GM18498 (cell line): ENCODE measurements around the gene LLCFC1.

Source experiments
- ATAC-seq: cut with Tn5 transposase; IDR thresholded peaks from one replicate; pipeline ENCODE4 v1.9.1; 2021; ENCODE audit warnings: mild to moderate bottlenecking, moderate library complexity; ENCODE audit not compliant: unreplicated experiment

Gene LLCFC1

DNA sequence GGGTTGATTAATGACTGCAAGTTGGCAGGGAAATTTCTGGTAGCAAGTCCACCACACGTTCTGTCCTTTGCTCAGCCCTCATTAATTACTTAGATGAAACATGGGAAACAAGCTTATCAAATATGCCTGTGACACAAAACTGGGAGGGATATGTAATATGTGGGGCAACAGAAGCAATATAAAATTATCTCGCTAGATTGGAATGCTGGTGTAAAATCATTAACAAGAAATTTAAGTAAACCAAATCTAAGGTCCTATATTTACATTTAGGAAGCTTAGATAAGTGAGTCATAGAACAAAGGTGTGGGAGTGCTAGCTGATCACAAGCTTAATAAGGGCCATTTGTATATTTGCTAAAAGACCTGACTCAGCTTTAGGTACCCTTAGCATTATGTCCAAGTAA is 29.3 kb upstream of the LLCFC1 start:
- no peak for ATAC-seq

- no peak for ATAC-seq
These were observed 28.8 kb upstream of the LLCFC1 start for GRCh38 chr7:142910481-142910880.

- ATAC-seq = no peak
These were observed 26.2 kb upstream of the LLCFC1 start for GRCh38 chr7:142913051-142913450.

GRCh38 chr7:142913566-142913965 is 25.7 kb upstream of the LLCFC1 start:
- no peak for ATAC-seq

DNA sequence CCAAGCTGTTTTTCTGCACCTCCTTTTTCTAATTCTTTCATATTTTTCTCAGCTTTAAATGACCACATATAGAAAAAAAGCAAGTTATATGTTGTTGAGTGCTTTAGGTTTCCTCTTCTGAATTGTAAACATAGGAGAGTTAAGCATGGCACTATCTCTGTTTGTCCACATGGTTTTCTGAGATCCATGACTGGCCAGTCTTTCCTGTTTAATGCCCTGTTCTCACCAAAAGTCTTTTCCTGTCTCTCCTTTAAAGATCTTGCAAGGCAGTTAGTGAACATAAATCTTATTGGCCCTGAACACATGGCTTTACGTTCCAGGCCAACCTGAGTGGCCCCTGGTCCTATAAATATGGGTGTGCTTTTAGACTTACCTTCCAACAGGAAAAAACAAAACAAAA is 25.2 kb upstream of the LLCFC1 start:
- ATAC-seq = no peak

DNA sequence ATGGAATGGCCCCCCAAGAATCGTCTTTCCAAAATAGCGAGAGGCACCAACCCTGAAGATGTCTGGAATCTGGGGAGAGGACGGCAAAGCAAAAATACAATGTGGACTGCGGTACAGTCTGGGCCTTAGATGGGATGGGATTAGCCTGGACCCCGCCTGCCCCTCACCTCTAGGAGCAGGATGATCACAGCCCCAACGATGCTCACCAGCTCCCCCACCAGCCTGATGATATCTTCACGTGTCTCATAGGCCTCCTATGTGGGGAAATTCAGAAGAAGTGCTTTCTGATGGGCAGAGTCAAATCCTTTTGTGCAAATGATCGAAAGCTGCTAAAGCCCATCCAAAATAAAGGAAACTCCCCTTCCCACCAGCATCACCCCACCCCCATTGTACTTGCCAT is 24.0 kb upstream of the LLCFC1 start:
- no peak for ATAC-seq

DNA sequence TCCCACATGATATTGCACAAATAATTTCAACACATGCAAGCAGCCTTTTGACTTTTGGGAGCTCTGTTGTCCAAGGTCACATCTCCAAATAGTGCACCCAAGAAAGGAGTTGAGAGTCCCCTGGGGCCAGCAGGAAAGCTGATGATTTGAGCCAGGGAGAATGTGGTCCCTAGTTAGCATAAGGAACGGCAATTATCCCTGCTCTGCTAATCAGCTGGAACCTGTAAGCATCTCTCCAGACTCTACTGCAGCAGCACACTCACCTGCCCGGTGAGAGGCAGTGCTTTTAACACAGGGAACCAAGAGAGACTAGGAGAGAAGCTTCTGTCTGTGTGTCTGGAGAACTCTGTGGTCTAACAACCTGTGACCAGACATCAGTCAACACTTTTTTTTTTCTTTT is 22.8 kb upstream of the LLCFC1 start:
- no peak for ATAC-seq

- no peak for ATAC-seq
These were observed 21.8 kb upstream of the LLCFC1 start for GRCh38 chr7:142917447-142917846.

DNA sequence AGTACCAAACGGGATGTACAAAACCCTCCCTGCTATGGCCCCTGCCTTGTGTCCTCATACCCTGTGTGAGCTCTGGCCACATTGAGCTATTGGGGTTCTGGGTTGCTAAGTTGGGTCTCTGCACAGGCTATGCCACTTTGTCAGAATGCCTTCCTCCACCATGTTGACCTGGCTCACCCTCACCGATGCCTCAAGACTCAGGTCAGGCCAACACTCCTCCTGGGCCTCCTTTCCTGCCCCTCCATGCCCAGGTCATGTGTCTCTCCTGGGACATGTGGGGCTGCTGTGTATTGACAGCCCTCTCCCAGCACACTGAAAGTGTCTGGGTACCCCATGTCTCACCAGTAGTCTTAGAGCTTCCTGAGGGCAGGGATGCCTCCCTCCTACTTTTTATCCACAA is 20.4 kb upstream of the LLCFC1 start:
- no peak for ATAC-seq

GRCh38 chr7:142919656-142920055 is 19.6 kb upstream of the LLCFC1 start:
- no peak for ATAC-seq

DNA sequence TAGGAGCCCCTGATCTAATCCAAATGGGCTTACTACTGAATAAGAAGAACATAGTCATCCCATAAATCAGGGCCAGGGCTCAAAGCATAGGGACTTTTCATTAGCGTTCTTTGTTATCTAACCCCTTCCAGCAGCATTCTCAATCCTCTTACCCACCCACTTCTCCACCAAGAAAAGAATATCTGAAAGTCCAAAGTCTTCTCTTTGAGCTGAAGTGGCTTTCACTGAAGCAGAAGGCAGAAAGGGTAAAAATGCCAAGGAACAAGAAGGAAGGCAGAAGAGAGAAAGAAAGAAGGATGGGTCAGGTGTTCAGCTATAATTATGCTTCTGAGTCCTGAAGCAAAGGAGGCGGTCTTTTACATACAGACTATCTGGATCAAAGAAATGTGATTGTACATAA is 15.9 kb upstream of the LLCFC1 start:
- ATAC-seq = no peak

DNA sequence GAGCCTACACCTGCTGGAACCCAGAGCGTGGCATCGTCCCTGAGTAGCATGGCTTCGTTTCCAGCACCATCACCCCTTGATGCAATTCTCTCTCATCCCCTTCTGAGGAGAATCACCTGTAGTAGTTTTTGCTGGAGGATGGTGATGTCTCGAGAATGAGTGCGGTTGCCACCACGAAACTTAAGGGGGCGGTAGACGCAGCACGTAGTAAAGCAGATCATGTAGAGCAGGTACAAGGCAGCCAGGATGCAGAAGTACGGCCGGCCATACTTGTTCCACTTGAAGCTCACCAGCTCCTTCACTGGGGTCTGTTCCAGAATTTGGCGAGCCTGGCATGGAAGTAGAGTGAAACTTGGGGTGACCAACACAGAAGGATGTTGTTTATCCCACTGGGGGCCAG is 13.9 kb upstream of the LLCFC1 start:
- ATAC-seq = no peak

- no peak for ATAC-seq
These were observed 12.1 kb upstream of the LLCFC1 start for GRCh38 chr7:142927085-142927745.

DNA sequence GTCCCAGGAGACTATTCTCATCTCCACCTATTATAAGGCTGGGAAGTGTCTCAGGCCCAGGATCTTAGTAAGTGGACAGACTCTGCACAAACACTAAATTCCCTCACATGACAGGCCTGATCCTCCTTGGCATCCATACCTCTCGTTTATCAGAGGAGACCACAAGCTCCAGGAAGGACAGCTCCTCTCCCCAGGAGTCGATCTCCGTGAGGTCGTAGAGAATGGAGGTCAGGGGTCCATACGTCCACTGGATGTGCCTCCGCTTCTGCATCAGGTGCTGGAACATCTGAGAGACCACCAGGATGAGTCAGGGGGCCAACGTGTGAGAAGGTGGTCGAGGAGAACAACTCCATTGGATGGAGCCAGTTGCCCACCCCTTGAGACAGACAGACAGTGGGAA is 11.3 kb upstream of the LLCFC1 start:
- no peak for ATAC-seq

DNA sequence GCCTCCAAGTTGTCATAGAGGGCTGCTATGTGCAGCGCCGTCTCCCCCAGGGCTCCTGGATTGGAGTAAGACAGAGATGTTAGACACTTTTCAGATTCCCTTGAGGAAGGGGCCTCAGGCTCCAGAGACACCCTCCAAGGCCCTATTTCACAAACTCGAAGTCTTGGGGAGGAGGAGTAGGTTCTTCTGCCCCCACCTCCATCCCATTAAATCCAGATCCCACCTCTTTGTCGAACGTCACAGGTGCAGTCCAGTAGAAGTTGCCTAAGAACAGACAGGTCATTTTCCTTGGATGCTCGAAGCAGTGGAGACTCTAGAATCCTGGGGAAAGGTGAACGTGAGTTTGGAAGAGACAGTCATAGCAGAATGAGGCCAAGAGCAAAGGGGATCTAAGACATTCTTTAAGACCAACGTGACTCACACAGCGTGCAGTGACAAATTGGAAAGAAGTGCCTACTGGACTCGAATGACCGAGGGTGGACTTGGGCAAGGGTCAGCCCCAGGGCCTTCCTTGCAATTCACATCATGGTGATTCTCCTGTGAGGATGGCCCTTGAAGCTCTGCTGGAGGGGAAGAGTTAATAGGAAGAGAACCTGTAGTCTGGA is 9.1 kb upstream of the LLCFC1 start:
- no peak for ATAC-seq

- no peak for ATAC-seq
These were observed 6.7 kb upstream of the LLCFC1 start for GRCh38 chr7:142932386-142933091.

GRCh38 chr7:142933092-142933475 is 6.2 kb upstream of the LLCFC1 start:
- no peak for ATAC-seq

- no peak for ATAC-seq
These were observed 5.7 kb upstream of the LLCFC1 start, which contains the start of gene TRPV5 for GRCh38 chr7:142933624-142934023. TRPV5 (minus strand) TSS chr7:142933746; CDS start chr7:142933459, 287 bp downstream.

DNA sequence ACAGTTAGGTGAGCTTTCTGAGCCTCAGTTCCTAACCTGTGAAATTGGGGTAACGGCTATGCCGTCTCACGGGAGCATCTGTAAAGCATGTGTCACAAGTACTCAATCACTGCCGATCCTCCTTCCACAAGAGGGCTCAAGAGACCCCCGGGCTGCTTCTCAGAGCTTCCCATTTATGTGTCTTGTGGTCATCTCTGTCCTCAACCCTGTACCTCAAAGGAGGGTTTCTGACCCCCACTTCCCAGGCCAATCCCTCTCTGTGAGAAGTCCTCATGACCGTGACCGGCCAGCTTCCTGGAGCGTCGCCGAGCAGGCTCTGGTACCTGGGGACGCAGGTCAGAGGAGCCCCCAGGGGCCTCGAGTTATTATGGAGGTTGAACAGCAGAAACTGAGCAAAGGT is 5.2 kb upstream of the LLCFC1 start:
- ATAC-seq = no peak

DNA sequence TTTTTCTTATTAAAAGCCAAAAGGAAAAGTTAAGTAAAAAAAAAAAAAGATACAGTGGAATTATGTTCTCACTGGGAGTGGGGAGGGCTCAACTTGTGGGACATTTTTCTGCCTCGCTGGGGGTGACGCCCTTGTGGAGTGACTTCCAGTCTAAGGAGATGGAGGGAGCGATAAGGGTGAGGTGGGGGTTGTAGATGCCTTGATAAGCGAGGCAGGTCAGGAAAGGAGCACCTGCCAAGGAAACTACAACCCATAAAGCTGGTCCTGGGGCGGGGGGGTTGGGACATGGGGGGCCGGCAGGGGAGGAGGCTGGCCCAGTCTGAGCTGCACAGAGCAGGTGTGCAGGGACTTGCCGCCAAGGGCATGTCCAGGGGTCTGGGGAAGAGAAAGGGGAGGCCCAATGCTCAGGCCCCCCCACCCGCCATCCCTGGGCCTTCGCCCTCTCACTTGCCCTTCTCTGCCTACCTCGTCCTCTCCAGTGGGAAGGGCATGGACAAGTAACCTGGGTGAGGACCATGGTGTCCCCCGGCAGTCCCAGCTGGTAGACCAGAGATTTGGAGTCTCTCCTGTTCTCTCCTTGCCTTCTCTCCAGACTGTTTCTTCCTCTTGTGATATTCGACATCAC is 3.2 kb upstream of the LLCFC1 start:
- ATAC-seq = no peak

DNA sequence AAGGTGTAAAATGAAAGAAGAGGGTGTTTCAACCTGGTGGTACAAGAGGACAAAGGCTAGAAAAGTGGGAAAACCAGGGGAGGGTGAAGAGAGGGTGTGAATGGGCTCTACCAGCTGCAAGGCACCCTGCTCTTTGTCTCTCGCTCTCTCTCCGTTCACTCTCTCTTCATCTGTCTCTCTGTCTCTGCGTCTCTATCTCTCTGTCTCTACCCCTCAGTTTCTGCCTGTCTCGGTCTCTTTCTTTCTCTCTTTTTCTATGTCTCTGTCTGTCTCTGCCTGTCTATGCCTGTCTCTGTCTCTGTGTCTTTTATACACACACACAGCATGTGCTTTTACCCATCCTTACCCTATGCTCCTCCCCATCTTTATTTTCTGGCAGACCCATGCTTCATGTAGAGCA is 673 bp upstream of the LLCFC1 start:
- ATAC-seq = no peak

DNA sequence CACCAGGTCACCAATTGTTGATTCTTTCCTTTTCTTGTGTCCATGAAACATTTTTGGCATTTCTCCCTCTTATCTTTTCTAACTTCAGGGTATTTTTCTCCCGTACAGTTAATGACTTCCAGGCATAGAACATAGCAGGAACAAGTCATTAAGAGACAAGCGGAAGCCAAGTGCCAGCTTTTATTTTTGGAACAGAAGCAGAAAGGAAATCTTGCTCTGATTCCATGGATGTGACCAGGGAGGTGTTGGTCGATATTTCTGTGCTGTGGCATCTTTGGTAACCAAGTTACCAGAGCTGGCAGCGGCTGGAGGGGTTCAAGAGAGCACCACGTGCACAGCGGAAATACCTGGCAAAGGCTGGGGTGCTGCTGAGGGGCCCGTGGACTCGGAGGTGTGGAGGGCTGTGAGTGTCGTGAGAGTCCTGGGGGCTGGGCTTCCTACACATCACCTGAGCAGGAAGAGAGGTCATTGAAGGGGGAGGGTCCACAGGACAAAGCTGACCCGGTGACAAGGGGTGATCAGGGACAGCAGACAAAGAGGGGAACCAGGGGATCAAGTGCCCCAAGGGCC is 1.8 kb downstream of the LLCFC1 start:
- ATAC-seq = no peak
